HG02870 (cell line): ENCODE results near the gene PTK7.

ENCODE experiments used
- ATAC-seq: cut with Tn5 transposase; IDR thresholded peaks from one replicate; pipeline ENCODE4 v1.9.1; 2021; ENCODE audit warnings: mild to moderate bottlenecking, moderate library complexity; ENCODE audit not compliant: unreplicated experiment

PTK7 gene

GRCh38 chr6:43142101-43142500 is 66.0 kb downstream of the PTK7 start:
- no peak for ATAC-seq

GRCh38 chr6:43143235-43144128 is 67.4 kb downstream of the PTK7 start:
- ATAC-seq: peak; percentile 68

GRCh38 chr6:43144879-43145278 is 68.8 kb downstream of the PTK7 start:
- ATAC-seq: no peak

GRCh38 chr6:43146261-43146660 is 70.1 kb downstream of the PTK7 start:
- no peak for ATAC-seq

GRCh38 chr6:43146709-43147688 is 70.9 kb downstream of the PTK7 start:
- ATAC-seq: no peak

GRCh38 chr6:43147691-43148477 is 71.8 kb downstream of the PTK7 start:
- no peak for ATAC-seq

GRCh38 chr6:43149265-43149664 is 73.2 kb downstream of the PTK7 start:
- ATAC-seq: no peak

GRCh38 chr6:43150051-43150751 is 74.1 kb downstream of the PTK7 start:
- no peak for ATAC-seq

- no peak for ATAC-seq
These were observed 83.5 kb downstream of the PTK7 start for GRCh38 chr6:43159599-43159998.

- ATAC-seq: no peak
These were observed 87.8 kb downstream of the PTK7 start for GRCh38 chr6:43163899-43164298.

- no peak for ATAC-seq
These were observed 94.4 kb downstream of the PTK7 start for GRCh38 chr6:43170417-43170930.

- ATAC-seq: peak; percentile 53
These were observed 95.0 kb downstream of the PTK7 start, which contains the start of gene SRF for GRCh38 chr6:43170931-43171706. Gene SRF (plus strand): TSS chr6:43171269. CDS start chr6:43171657, 388 bp downstream.

- ATAC-seq: no peak
These were observed 95.6 kb downstream of the PTK7 start for GRCh38 chr6:43171707-43172103.

GRCh38 chr6:43172104-43173007 is 96.2 kb downstream of the PTK7 start:
- ATAC-seq: no peak

- no peak for ATAC-seq
These were observed 97.6 kb downstream of the PTK7 start for GRCh38 chr6:43173591-43174262.

- peak; percentile 74 for ATAC-seq
These were observed 98.4 kb downstream of the PTK7 start for GRCh38 chr6:43174263-43175112.
